IPS-18c (cell line): Measurements from ENCODE around the gene FBN3.

ENCODE experiments used
- H3K4me3 ChIP-seq: 2 replicates; pipeline ENCODE4 v1.7.0; 2013; ENCODE audit warnings: low read depth, mild to moderate bottlenecking, low read length, moderate library complexity; ENCODE audit not compliant: insufficient read depth
- H3K9me3 ChIP-seq: one replicate; pipeline ENCODE4 v1.6.1; 2013; ENCODE audit warnings: mild to moderate bottlenecking, low read length, moderate library complexity; ENCODE audit not compliant: control insufficient read depth, insufficient read depth

FBN3 gene

DNA sequence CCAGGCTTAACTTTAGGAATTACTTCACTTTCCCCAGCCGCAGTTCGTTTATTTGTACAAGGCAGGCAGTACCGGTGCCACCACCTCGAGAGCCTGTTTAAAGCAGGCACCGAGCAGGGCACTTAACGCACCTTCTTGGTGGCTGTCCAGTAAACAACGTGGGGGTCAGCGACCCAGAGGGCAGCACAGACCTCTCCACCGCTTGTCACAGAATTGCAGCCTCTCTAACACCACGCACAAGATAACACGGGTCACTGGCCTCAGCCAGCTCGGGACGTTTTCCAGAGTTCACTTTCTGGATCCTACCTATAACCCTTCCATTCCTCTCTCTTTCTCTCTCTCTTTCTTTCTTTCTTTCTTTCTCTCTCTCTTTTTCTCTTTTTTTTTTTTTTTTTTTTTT, 127.1 kb downstream of the FBN3 start:
- H3K4me3 ChIP-seq: no peak overlapping the region

DNA sequence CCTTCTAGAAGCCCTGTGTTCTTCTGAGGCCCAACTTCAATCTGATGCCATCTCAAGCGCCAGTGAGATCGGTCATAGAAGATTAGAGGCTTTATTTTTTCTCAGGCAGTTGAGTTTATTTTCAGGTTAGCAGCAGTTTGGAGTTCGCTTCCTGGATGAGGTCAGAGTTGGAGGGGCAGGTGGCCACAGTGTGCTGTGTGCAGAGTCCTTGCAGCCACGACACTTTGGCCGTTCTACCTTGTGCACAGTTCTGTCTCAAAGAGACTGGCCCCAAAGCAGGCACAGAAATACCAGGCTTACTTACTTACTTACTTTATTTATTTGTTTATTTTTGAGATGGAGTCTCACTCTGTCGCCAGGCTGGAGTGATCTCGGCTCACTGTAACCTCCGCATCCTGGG, 128.0 kb downstream of the FBN3 start:
- Histone ChIP-seq H3K9me3 (no peaks in the 10 kb centered on the region), H3K4me3 (no peak overlapping the region)

More for the DNA sequence above, 127.1 kb downstream of the FBN3 start:
- H3K9me3 ChIP-seq: no peaks in the 10 kb centered on the region

DNA sequence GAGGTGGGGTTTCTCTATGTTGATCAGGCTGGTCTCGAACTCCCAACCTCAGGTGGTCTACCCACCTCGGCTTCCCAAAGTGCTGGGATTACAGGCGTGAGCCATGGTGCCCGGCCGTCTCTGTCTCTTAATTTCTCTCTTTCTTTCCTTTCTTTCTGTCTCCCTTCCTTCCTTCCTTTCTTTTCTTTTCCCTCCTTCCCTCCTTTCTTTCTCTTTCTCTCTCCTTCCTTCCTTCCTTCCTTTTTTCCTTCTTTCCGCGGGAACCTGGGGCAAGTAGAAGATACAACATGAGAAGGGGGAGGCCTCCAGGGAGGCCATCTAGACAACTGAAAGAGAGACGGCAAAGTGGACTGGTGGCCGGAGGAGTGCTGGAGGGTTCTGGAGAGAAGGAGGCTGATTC, 128.7 kb downstream of the FBN3 start:
- Histone ChIP-seq H3K4me3 (no peak overlapping the region), H3K9me3 (no peaks in the 10 kb centered on the region)

DNA sequence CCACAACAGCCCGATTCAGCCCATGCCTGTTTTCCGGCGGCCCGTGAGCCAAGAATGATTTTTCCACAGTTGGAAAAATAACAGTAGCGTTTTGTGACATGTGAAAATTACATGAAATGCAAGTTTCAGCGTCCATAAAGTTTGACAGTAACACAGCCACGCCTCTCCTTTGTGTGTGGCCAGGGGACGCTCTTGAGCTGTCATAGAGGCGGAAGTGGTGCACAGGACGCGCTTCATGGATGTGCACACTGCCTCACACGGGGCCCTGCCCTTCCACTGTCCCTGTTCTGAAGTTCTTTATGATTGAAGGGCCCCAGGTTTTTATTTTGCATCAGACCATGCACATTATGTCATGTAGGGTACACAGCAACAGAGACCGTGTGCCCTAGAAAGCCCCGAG, 131.6 kb downstream of the FBN3 start:
- Histone ChIP-seq H3K9me3 (no peaks in the 10 kb centered on the region), H3K4me3 (no peak overlapping the region)
